Measurements from ENCODE around the gene OS9.

Gene OS9

GRCh38 chr12:57763881-57764661 is 70.1 kb downstream of the OS9 start:
- DNase-seq (ENCODE audit: insufficient read length, low spot score) (no peak), FAIRE-seq (no peak)
- TF ChIP-seq SPI1 (IDR thresholded peaks at IDR 0.05; ENCODE audit: low read depth, low read length) (no peak), POU2F2 (IDR thresholded peaks at IDR 0.05; ENCODE audit: low read depth, low read length) (no peak), TAF1 (IDR thresholded peaks at IDR 0.05; ENCODE audit: low read depth, low read length) (no peak), PAX5 (IDR thresholded peaks at IDR 0.05; ENCODE audit: insufficient read depth, low read length, severe bottlenecking) (no peak), POLR2AphosphoS5 (IDR thresholded peaks at IDR 0.05; ENCODE audit: low read depth, low read length) (no peak), POLR2A (IDR thresholded peaks at IDR 0.05; ENCODE audit: low read depth, low read length) (no peak)

- FAIRE-seq, result peak; percentile 5
- no peak for DNase-seq (ENCODE audit: insufficient read length, low spot score)
- TF ChIP-seq TAF1 (IDR thresholded peaks at IDR 0.05; ENCODE audit: low read depth, low read length) (no peak), SPI1 (IDR thresholded peaks at IDR 0.05; ENCODE audit: low read depth, low read length) (0 out of 2 replicates have a peak, but pooled peaks have one; percentile 17)
Measured at GRCh38 chr12:57764662-57765002, 70.7 kb downstream of the OS9 start.

GRCh38 chr12:57765003-57765697 is 71.2 kb downstream of the OS9 start:
- TF ChIP-seq POU2F2 (IDR thresholded peaks at IDR 0.05; ENCODE audit: low read depth, low read length) (no peak), POLR2AphosphoS5 (IDR thresholded peaks at IDR 0.05; ENCODE audit: low read depth, low read length) (no peak), PAX5 (IDR thresholded peaks at IDR 0.05; ENCODE audit: insufficient read depth, low read length, severe bottlenecking) (no peak), TAF1 (IDR thresholded peaks at IDR 0.05; ENCODE audit: low read depth, low read length) (no peak), SPI1 (IDR thresholded peaks at IDR 0.05; ENCODE audit: low read depth, low read length) (0 out of 2 replicates have a peak, but pooled peaks have one; percentile 17), POLR2A (IDR thresholded peaks at IDR 0.05; ENCODE audit: low read depth, low read length) (no peak)
- FAIRE-seq, result peak; percentile 85
- no peak for DNase-seq (ENCODE audit: insufficient read length, low spot score)

DNA sequence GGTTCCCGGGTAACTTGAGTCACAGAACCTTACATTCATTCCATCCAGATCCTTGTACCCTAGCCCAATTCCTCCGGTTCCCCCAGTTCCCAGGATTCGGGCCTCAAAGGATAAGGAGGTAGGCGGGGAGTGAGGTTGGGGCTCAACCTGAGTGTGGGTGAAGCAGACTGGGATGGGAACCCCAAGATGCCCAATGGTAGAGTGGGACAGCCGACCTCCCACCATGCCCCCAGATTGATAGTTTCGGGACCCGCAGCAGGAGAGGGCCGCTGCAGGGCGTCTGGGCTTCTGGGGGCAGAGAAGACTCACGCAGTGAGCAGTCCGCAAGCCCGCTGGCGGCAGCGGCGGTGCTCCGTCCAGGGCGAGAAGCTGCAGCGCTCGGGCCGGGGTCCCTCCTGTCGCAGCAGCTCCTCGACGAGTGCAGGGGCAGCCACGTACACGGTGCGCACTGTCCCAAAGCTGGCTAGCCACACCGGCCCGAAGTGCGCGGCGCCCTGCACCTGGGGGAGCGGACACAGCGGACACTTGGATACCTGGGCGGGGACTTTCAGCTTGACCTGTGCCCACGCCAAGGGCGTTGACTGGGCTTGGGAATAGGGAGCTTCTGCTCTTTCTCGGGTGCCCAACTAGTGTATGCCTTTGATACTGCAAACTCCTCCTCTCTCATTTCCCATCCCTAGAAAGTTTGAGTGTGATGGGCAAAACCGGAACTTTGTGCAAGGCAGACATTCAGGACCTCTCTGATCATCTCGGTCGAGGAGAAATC is 71.9 kb downstream of the OS9 start:
- no peak for TF ChIP-seq POU2F2 (IDR thresholded peaks at IDR 0.05; ENCODE audit: low read depth, low read length)
- no peak for TF ChIP-seq SPI1 (IDR thresholded peaks at IDR 0.05; ENCODE audit: low read depth, low read length)
- no peak for TF ChIP-seq PAX5 (IDR thresholded peaks at IDR 0.05; ENCODE audit: insufficient read depth, low read length, severe bottlenecking)
- TF ChIP-seq TAF1 (IDR thresholded peaks at IDR 0.05; ENCODE audit: low read depth, low read length), result no peak
- TF ChIP-seq POLR2A (IDR thresholded peaks at IDR 0.05; ENCODE audit: low read depth, low read length), result no peak
- TF ChIP-seq POLR2AphosphoS5 (IDR thresholded peaks at IDR 0.05; ENCODE audit: low read depth, low read length), result no peak
- no peak for FAIRE-seq
- DNase-seq (ENCODE audit: insufficient read length, low spot score), result no peak

GRCh38 chr12:57766464-57767304 is 72.8 kb downstream of the OS9 start, which contains the start of gene CYP27B1:
TSS of gene CYP27B1 (minus strand) at chr12:57767078. CDS start at chr12:57767041, 37 bp downstream.
- DNase-seq (ENCODE audit: insufficient read length, low spot score), result no peak
- TF ChIP-seq TAF1 (IDR thresholded peaks at IDR 0.05; ENCODE audit: low read depth, low read length) (no peak), POU2F2 (IDR thresholded peaks at IDR 0.05; ENCODE audit: low read depth, low read length) (no peak), POLR2A (IDR thresholded peaks at IDR 0.05; ENCODE audit: low read depth, low read length) (no peak), SPI1 (IDR thresholded peaks at IDR 0.05; ENCODE audit: low read depth, low read length) (no peak), POLR2AphosphoS5 (IDR thresholded peaks at IDR 0.05; ENCODE audit: low read depth, low read length) (no peak), PAX5 (IDR thresholded peaks at IDR 0.05; ENCODE audit: insufficient read depth, low read length, severe bottlenecking) (no peak)
- peak; percentile 16 for FAIRE-seq

GRCh38 chr12:57767305-57767698 is 73.4 kb downstream of the OS9 start:
- FAIRE-seq (no peak), DNase-seq (ENCODE audit: insufficient read length, low spot score) (no peak)
- TF ChIP-seq POU2F2 (IDR thresholded peaks at IDR 0.05; ENCODE audit: low read depth, low read length) (no peak), POLR2AphosphoS5 (IDR thresholded peaks at IDR 0.05; ENCODE audit: low read depth, low read length) (no peak), POLR2A (IDR thresholded peaks at IDR 0.05; ENCODE audit: low read depth, low read length) (no peak), SPI1 (IDR thresholded peaks at IDR 0.05; ENCODE audit: low read depth, low read length) (no peak), TAF1 (IDR thresholded peaks at IDR 0.05; ENCODE audit: low read depth, low read length) (no peak), PAX5 (IDR thresholded peaks at IDR 0.05; ENCODE audit: insufficient read depth, low read length, severe bottlenecking) (no peak)

DNA sequence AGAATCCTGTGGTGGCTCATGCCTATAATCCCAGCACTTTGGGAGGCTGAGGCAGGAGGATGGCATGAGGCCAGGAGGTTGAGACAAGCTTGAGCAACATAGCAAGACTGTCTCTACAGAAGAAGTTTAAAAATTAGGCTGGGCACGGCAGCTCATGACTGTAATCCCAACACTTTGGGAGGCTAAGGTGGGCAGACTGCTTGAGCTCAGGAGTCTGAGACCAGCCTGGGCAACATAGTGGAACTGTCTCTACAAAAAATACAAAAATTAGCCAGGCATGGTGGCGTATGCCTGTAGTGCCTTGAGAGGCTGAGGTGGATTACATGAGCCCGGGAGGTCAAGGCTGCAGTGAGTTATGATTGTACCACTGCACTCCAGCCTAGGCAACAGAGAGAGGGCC is 73.9 kb downstream of the OS9 start:
- DNase-seq (ENCODE audit: insufficient read length, low spot score) (no peak), FAIRE-seq (no peak)
- TF ChIP-seq TAF1 (IDR thresholded peaks at IDR 0.05; ENCODE audit: low read depth, low read length), result no peak

GRCh38 chr12:57769594-57769993 is 75.7 kb downstream of the OS9 start:
- no peak for TF ChIP-seq SPI1 (IDR thresholded peaks at IDR 0.05; ENCODE audit: low read depth, low read length)
- no peak for TF ChIP-seq POLR2AphosphoS5 (IDR thresholded peaks at IDR 0.05; ENCODE audit: low read depth, low read length)
- no peak for TF ChIP-seq POU2F2 (IDR thresholded peaks at IDR 0.05; ENCODE audit: low read depth, low read length)
- no peak for TF ChIP-seq TAF1 (IDR thresholded peaks at IDR 0.05; ENCODE audit: low read depth, low read length)
- no peak for TF ChIP-seq PAX5 (IDR thresholded peaks at IDR 0.05; ENCODE audit: insufficient read depth, low read length, severe bottlenecking)
- no peak; the same call in 1 of the 2 replicates for TF ChIP-seq POLR2A (IDR thresholded peaks at IDR 0.05; ENCODE audit: low read depth, low read length)
- DNase-seq (ENCODE audit: insufficient read length, low spot score) (no peak), FAIRE-seq (no peak)

- TF ChIP-seq POU2F2 (IDR thresholded peaks at IDR 0.05; ENCODE audit: low read depth, low read length), result no peak
- TF ChIP-seq PAX5 (IDR thresholded peaks at IDR 0.05; ENCODE audit: insufficient read depth, low read length, severe bottlenecking), result no peak
- TF ChIP-seq SPI1 (IDR thresholded peaks at IDR 0.05; ENCODE audit: low read depth, low read length), result no peak
- no peak for TF ChIP-seq POLR2A (IDR thresholded peaks at IDR 0.05; ENCODE audit: low read depth, low read length)
- no peak for TF ChIP-seq POLR2AphosphoS5 (IDR thresholded peaks at IDR 0.05; ENCODE audit: low read depth, low read length)
- TF ChIP-seq TAF1 (IDR thresholded peaks at IDR 0.05; ENCODE audit: low read depth, low read length), result no peak
- no peak for FAIRE-seq
- no peak for DNase-seq (ENCODE audit: insufficient read length, low spot score)
Measured at GRCh38 chr12:57770734-57771133, 76.8 kb downstream of the OS9 start.

All from GM12891 (cell line).